GM19395 (cell line): ENCODE data around the gene MYH7.
"Not testable (repeated sequence)": the region's sequence is repeated elsewhere in the genome, so short reads cannot be mapped to it uniquely, and the experiment has no call there.

Source experiments
- ATAC-seq: cut with Tn5 transposase; IDR thresholded peaks from one replicate; pipeline ENCODE4 v1.9.1; 2021; ENCODE audit warnings: mild to moderate bottlenecking, moderate library complexity; ENCODE audit not compliant: unreplicated experiment

Gene MYH7

GRCh38 chr14:23387916-23388882 is 47.3 kb downstream of the MYH7 start:
- no peak for ATAC-seq

GRCh38 chr14:23386999-23387398 is 48.5 kb downstream of the MYH7 start:
- no peak for ATAC-seq

GRCh38 chr14:23386266-23386657 is 49.2 kb downstream of the MYH7 start:
- ATAC-seq = not testable (repeated sequence)

GRCh38 chr14:23385642-23386265 is 49.7 kb downstream of the MYH7 start:
- no peak for ATAC-seq

GRCh38 chr14:23385244-23385641 is 50.2 kb downstream of the MYH7 start:
- no peak for ATAC-seq

- ATAC-seq = no peak
Observed at GRCh38 chr14:23384364-23385080, 50.9 kb downstream of the MYH7 start.

- ATAC-seq = no peak
Observed at GRCh38 chr14:23382731-23383440, 52.6 kb downstream of the MYH7 start.

GRCh38 chr14:23382276-23382675 is 53.2 kb downstream of the MYH7 start:
- no peak for ATAC-seq

GRCh38 chr14:23381871-23382270 is 53.6 kb downstream of the MYH7 start:
- ATAC-seq = no peak

- ATAC-seq = no peak
Observed at GRCh38 chr14:23380976-23381375, 54.5 kb downstream of the MYH7 start.

GRCh38 chr14:23380197-23380914 is 55.1 kb downstream of the MYH7 start:
- no peak for ATAC-seq

GRCh38 chr14:23379366-23380196 is 55.9 kb downstream of the MYH7 start:
- no peak for ATAC-seq

GRCh38 chr14:23378612-23379220 is 56.7 kb downstream of the MYH7 start:
- ATAC-seq = no peak

GRCh38 chr14:23377573-23378563 is 57.6 kb downstream of the MYH7 start:
- no peak for ATAC-seq

GRCh38 chr14:23377198-23377550 is 58.3 kb downstream of the MYH7 start:
- no peak for ATAC-seq

- ATAC-seq = no peak
Observed at GRCh38 chr14:23376482-23377197, 58.8 kb downstream of the MYH7 start, which contains the start of gene CMTM5. TSS of gene CMTM5 (plus strand) at chr14:23377046. CDS start at chr14:23377252, 206 bp downstream.
